ENCODE data around the gene EXD3. TPM values are rescaled to one million over a fixed set of nuclear protein-coding genes. Genes with fewer than 3 reads are reported as not detected.

Gene EXD3
- total and polyA plus RNA-seq, 2 donors (not counting 1 experiment from before 2014, with no cell fraction given) = 2.6 to 13.0 TPM

GRCh38 chr9:137415451-137415850 is 7.5 kb downstream of the EXD3 start:
- Histone ChIP-seq H3K9me3 (ENCODE audit: control insufficient read depth, insufficient read depth, low read depth, low read length) (no peaks in the 10 kb centered on the region), H3K79me2 (ENCODE audit: control insufficient read depth, insufficient read depth, low read length) (no peaks in the 10 kb centered on the region), H3K4me1 (ENCODE audit: control insufficient read depth, extremely low read depth, insufficient read depth, low read length) (peaks cover 17% of the 10 kb centered on the region), H3K9ac (ENCODE audit: insufficient read depth, low read length) (no peak overlapping the region), H3K27me3 (ENCODE audit: control insufficient read depth, insufficient read depth, low read length) (no peaks in the 10 kb centered on the region), H3K4me3 (replicated peaks in 1 of 4; ENCODE audit: control extremely low read depth in 1 of 4, insufficient read depth in 1 of 4, low read depth in 3 of 4, low read length in 4 of 4) (no peak overlapping the region), H3K36me3 (ENCODE audit: control insufficient read depth, insufficient read depth, low read length) (no peaks in the 10 kb centered on the region), H4K20me1 (ENCODE audit: control insufficient read depth, extremely low read depth, insufficient read depth, low read length) (no peaks in the 10 kb centered on the region), H3K27ac (ENCODE audit: insufficient read depth, low read length) (no peak overlapping the region), H2AFZ (ENCODE audit: low read length) (no peak overlapping the region), H3K4me2 (ENCODE audit: extremely low read depth, insufficient read depth, low read length) (no peak overlapping the region)
- no peak for TF ChIP-seq EZH2 (IDR thresholded peaks at IDR 0.05; ENCODE audit: low read length, missing control alignments)
- no peak for TF ChIP-seq CTCF (conservative IDR thresholded peaks at IDR 0.05 in 1 of 2, IDR thresholded peaks at IDR 0.05 in 1 of 2; ENCODE audit: low read depth in 1 of 2, low read length in 2 of 2)
- no peak for DNase-seq (ENCODE audit: low read depth in 2 of 2)

- Histone ChIP-seq H3K4me1 (ENCODE audit: control insufficient read depth, extremely low read depth, insufficient read depth, low read length) (peaks cover 19% of the 10 kb centered on the region), H3K9me3 (ENCODE audit: control insufficient read depth, insufficient read depth, low read depth, low read length) (no peaks in the 10 kb centered on the region), H2AFZ (ENCODE audit: low read length) (no peak overlapping the region), H3K4me2 (ENCODE audit: extremely low read depth, insufficient read depth, low read length) (no peak overlapping the region), H3K27me3 (ENCODE audit: control insufficient read depth, insufficient read depth, low read length) (no peaks in the 10 kb centered on the region), H3K27ac (ENCODE audit: insufficient read depth, low read length) (peak overlapping the region; percentile 23), H3K36me3 (ENCODE audit: control insufficient read depth, insufficient read depth, low read length) (no peaks in the 10 kb centered on the region), H3K4me3 (replicated peaks in 1 of 4; ENCODE audit: control extremely low read depth in 1 of 4, insufficient read depth in 1 of 4, low read depth in 3 of 4, low read length in 4 of 4) (no peak overlapping the region), H4K20me1 (ENCODE audit: control insufficient read depth, extremely low read depth, insufficient read depth, low read length) (no peaks in the 10 kb centered on the region), H3K79me2 (ENCODE audit: control insufficient read depth, insufficient read depth, low read length) (no peaks in the 10 kb centered on the region), H3K9ac (ENCODE audit: insufficient read depth, low read length) (no peak overlapping the region)
- no peak for TF ChIP-seq CTCF (conservative IDR thresholded peaks at IDR 0.05 in 1 of 2, IDR thresholded peaks at IDR 0.05 in 1 of 2; ENCODE audit: low read depth in 1 of 2, low read length in 2 of 2)
- no peak for TF ChIP-seq EZH2 (IDR thresholded peaks at IDR 0.05; ENCODE audit: low read length, missing control alignments)
- DNase-seq (ENCODE audit: low read depth in 2 of 2) = peak in 1 of 2 donors; percentile 29
Observed at GRCh38 chr9:137412431-137412830, 10.5 kb downstream of the EXD3 start.

- H2AFZ ChIP-seq (ENCODE audit: low read length) = no peak overlapping the region
- peak; percentile 85 to 94 for DNase-seq (ENCODE audit: low read depth in 2 of 2)
- H3K36me3 ChIP-seq (ENCODE audit: control insufficient read depth, insufficient read depth, low read length) = no peaks in the 10 kb centered on the region
- H3K4me2 ChIP-seq (ENCODE audit: extremely low read depth, insufficient read depth, low read length) = no peak overlapping the region
- H3K9me3 ChIP-seq (ENCODE audit: control insufficient read depth, insufficient read depth, low read depth, low read length) = no peaks in the 10 kb centered on the region
- peak overlapping the region; percentile 54 for H3K27ac ChIP-seq (ENCODE audit: insufficient read depth, low read length)
- no peaks in the 10 kb centered on the region for H3K27me3 ChIP-seq (ENCODE audit: control insufficient read depth, insufficient read depth, low read length)
- H4K20me1 ChIP-seq (ENCODE audit: control insufficient read depth, extremely low read depth, insufficient read depth, low read length) = no peaks in the 10 kb centered on the region
- peaks cover 19% of the 10 kb centered on the region for H3K4me1 ChIP-seq (ENCODE audit: control insufficient read depth, extremely low read depth, insufficient read depth, low read length)
- H3K4me3 ChIP-seq (replicated peaks in 1 of 4; ENCODE audit: control extremely low read depth in 1 of 4, insufficient read depth in 1 of 4, low read depth in 3 of 4, low read length in 4 of 4) = no peak overlapping the region
- TF ChIP-seq EZH2 (IDR thresholded peaks at IDR 0.05; ENCODE audit: low read length, missing control alignments) = no peak
- no peak for TF ChIP-seq CTCF (conservative IDR thresholded peaks at IDR 0.05 in 1 of 2, IDR thresholded peaks at IDR 0.05 in 1 of 2; ENCODE audit: low read depth in 1 of 2, low read length in 2 of 2)
- no peak overlapping the region for H3K9ac ChIP-seq (ENCODE audit: insufficient read depth, low read length)
- no peaks in the 10 kb centered on the region for H3K79me2 ChIP-seq (ENCODE audit: control insufficient read depth, insufficient read depth, low read length)
Observed at GRCh38 chr9:137411645-137412380, 11.1 kb downstream of the EXD3 start.
